ENCODE measurements around the gene SPDYE6.
"Not testable (repeated sequence)": the region's sequence is repeated elsewhere in the genome, so short reads cannot be mapped to it uniquely, and the experiment has no call there.

The SPDYE6 gene

DNA sequence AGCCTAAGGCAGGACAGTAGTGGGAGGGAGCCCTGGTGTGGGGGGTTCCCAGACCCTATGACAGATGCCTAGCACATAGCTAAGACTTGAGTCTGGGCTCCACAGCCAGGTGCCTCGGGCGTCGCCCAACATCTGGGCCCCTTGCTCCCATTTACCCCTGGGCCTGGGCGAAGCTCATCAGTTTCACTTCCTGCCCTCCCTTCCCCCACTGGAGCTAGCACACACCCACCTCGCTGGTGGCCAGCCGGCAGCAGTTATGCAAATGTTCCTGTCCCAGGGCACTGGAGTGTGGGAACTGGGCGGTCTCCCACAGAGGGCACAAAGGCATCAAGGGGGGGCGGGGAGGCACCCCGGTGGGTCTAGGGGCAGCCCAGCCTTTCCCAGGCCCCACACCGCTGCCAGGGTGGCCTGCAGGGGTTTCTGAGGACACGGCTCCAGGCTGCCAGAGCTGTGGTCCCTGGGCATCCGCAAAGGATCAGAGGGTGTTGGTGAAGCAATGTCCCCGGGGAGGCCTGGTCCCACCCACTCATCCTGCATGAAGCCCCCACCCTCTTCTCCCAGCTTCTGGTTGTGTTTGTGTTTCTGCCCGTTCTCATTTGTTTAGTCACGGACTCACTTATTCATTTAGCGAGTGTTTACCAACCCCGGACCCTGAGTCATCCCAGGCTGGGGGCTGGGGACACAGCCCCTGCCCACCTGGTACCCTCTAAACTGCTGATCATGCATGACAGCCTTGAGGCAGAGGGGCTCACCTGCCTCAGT, 49.1 kb downstream of the SPDYE6 start:
- TF ChIP-seq, protein P1, sequence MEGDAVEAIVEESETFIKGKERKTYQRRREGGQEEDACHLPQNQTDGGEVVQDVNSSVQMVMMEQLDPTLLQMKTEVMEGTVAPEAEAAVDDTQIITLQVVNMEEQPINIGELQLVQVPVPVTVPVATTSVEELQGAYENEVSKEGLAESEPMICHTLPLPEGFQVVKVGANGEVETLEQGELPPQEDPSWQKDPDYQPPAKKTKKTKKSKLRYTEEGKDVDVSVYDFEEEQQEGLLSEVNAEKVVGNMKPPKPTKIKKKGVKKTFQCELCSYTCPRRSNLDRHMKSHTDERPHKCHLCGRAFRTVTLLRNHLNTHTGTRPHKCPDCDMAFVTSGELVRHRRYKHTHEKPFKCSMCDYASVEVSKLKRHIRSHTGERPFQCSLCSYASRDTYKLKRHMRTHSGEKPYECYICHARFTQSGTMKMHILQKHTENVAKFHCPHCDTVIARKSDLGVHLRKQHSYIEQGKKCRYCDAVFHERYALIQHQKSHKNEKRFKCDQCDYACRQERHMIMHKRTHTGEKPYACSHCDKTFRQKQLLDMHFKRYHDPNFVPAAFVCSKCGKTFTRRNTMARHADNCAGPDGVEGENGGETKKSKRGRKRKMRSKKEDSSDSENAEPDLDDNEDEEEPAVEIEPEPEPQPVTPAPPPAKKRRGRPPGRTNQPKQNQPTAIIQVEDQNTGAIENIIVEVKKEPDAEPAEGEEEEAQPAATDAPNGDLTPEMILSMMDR (conservative IDR thresholded peaks at IDR 0.05): no peak
- H3K27ac ChIP-seq: no peak overlapping the region

DNA sequence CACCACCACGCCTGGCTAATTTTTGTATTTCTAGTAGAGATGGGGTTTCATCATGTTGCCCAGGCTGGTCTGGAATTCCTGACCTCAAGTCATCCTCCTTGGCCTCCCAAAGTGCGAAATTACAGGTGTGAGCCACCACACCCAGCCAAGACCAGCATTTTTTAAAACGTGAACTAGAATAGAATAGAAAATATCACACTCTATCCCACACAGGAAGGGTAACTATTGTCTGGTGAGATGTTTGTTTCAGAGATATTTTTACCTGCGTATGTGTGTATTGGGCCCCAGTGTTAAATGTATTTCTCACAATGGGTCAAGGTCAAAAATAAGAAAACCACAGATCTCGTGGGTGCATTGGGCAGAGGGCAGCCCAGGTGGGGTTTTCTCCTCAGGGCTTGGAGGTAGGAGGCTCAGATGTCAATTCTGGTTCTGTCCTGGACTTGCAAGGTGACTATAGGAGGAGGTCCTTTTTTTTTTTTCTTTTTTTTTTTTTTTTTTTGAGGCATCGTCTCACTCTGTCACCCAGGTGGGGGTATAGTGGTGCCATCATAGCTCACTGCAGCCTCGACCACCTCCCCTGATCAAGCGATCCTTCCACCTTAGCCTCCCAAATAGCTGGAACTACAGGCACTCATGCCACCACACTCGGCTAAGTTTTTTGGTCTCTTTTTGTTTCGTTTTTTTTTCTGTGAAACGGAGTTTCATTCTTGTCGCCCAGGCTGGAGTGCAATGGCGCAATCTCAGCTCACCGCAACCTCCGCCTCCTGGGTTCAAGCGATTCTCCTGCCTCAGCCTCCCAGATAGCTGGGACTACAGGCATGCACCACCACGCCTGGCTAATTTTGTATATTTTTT, 50.6 kb downstream of the SPDYE6 start:
- no peak overlapping the region for H3K27ac ChIP-seq
- TF ChIP-seq, protein P1 (conservative IDR thresholded peaks at IDR 0.05): no peak

DNA sequence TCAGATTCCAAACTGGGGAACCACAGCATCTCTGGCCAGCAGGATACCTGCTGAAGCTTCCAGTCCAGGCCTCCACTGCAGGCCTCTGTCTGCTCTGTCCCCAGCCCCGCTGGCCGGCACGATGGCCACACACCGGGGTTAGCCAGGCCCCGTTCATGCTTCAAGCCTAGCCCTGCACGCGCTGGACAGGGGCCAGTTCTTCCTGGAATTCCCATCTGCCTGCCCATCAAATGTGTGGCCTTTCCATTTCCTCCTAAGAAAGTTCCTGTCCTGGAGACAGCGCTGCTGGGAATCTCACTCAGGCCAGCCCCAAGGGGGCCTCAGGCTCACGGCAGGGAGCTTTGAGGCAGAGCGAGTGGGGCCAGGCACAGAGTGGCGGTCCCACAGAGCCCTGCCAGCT, 51.6 kb downstream of the SPDYE6 start:
- TF ChIP-seq, protein P1 (conservative IDR thresholded peaks at IDR 0.05): no peak

DNA sequence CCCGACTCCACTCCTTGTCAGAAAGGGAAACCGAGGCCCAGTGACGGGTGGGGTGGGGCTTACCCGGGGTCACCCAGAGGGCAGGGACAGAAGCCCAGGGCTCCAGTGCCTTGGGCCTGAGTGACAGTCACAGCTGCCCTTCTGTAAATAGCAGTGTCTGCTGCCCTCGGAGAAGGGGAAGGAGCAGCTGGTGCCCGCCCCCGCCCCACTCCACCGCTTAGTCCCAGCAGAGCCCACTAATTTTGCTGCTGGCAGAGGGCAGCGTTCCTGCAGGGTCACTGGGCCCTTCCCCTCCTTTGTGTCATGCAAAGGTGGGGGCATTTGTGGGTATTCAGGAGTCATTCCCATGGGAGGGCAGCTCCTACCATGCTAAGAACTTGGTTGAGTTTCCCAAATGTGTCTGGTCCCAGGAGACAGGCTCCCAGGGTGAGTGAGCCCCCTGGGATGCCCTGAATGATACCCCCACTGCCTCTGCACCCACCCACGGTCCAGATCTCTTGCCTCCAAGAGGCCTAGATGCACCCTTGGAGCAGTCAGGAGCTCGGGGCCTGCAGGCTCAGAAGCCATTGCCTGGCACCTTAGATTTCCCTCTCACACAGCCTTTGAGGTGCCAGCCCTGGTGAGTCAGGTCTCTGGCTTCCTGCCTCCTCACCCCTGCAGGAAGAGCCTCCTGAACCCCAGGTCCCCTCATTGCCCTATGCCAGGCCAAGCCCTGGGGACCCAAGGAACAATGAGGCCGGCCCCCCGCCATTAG, 52.4 kb downstream of the SPDYE6 start:
- TF ChIP-seq, protein P1 (conservative IDR thresholded peaks at IDR 0.05): no peak

More for the DNA sequence above, 51.6 kb downstream of the SPDYE6 start:
- H3K27ac ChIP-seq: no peak overlapping the region

DNA sequence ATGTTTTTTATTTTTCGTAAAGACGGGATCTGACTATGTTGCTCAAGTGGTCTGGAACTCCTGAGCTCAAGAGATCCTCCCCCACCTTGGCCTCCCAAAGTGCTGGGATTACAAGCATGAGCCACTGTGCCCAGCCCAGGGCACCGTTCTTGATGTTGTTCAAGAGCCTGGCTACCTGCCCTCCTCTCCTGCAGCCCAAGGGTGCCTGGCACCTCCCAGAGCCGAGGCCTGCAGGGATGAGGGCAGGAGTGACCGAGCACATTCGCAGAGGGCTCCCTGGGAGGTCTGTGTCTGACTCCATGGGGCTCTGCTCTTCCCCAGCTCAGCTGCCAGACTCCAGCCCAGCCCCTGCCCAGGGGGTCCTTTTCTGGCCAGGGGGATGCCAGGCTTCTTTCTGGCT, 54.2 kb downstream of the SPDYE6 start:
- TF ChIP-seq, protein P1 (conservative IDR thresholded peaks at IDR 0.05): no peak
- H3K27ac ChIP-seq: no peak overlapping the region

More for the DNA sequence above, 52.4 kb downstream of the SPDYE6 start:
- no peak overlapping the region for H3K27ac ChIP-seq

DNA sequence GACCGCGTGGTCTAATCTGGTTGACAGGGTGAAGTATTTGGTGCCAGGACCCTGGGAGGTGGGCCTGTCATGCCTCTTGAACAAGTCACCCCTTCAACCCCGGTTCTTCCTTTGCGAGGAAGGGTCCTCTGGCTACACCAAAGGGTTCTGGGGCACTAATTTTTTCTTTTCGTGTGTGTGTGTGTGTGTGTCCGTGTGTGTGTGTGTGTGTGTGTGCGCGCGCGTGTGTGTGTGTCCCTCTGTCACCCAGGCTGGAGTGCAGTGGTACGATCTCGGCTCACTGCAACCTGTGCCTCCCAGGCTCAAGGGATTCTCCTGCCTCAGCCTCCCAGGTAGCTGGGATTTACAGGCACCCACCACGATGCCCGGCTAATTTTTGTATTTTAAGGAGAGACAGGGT, 54.9 kb downstream of the SPDYE6 start:
- not testable (repeated sequence) for H3K27ac ChIP-seq

DNA sequence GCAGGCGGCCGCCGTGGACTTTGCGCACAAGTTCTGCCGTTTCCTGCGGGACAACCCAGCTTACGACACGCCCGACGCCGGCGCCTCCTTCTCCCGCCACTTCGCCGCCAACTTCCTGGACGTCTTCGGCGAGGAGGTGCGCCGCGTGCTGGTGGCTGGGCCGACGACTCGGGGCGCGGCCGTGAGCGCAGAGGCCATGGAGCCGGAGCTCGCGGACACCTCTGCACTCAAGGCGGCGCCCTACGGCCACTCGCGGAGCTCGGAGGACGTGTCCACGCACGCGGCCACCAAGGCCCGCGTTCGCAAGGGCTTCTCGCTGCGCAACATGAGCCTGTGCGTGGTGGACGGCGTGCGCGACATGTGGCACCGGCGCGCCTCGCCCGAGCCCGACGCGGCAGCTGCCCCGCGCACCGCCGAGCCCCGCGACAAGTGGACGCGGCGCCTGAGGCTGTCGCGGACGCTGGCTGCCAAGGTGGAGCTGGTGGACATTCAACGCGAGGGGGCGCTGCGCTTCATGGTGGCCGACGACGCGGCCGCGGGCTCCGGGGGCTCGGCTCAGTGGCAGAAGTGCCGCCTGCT, 55.5 kb downstream of the SPDYE6 start:
- no peak overlapping the region for H3K27ac ChIP-seq
- TF ChIP-seq, protein P1 (conservative IDR thresholded peaks at IDR 0.05): no peak
